Aorta (tissue), 5 donors: ENCODE results near the gene MT1X. TPM values are rescaled to one million over a fixed set of nuclear protein-coding genes. Genes with fewer than 3 reads are reported as not detected.

Source experiments
- ATAC-seq: fragments of 200-7000 bp; cut with Tn5 transposase; one replicate; pipeline ENCODE4 v1.9.1; 2022; ENCODE audit warnings: moderate library complexity; ENCODE audit not compliant: low FRiP score
- DNase-seq, 2 donors: peaks; one replicate each; pipeline ENCODE4 v3.0.0-alpha.2; 2020
- H3K27ac ChIP-seq, 2 donors: one replicate each; pipeline ENCODE4 v1.5.1; 2013; ENCODE audit warnings: low read length in 2 of 2, mild to moderate bottlenecking in 2 of 2, moderate library complexity in 2 of 2, control low read depth in 1 of 2, inconsistent platforms in 1 of 2, low read depth in 1 of 2
- H3K27me3 ChIP-seq, 2 donors: one replicate each; pipeline ENCODE4 v1.6.1; 2013; ENCODE audit warnings: control low read depth in 1 of 2, low read length in 1 of 2, mild to moderate bottlenecking in 1 of 2, moderate library complexity in 1 of 2; ENCODE audit not compliant: insufficient read depth in 2 of 2, control insufficient read depth in 1 of 2
- H3K36me3 ChIP-seq, 2 donors: one replicate each; pipeline ENCODE4 v1.6.1; 2013; ENCODE audit warnings: control low read depth in 1 of 2, low read length in 1 of 2, mild to moderate bottlenecking in 1 of 2; ENCODE audit not compliant: insufficient read depth in 2 of 2, control insufficient read depth in 1 of 2
- H3K4me1 ChIP-seq, 2 donors: one replicate each; pipeline ENCODE4 v1.6.1; 2013; ENCODE audit warnings: low read length in 2 of 2, control low read depth in 1 of 2, mild to moderate bottlenecking in 1 of 2, moderate library complexity in 1 of 2; ENCODE audit not compliant: insufficient read depth in 2 of 2, control insufficient read depth in 1 of 2
- H3K4me3 ChIP-seq, 2 donors: one replicate each; pipeline ENCODE4 v1.5.1; 2013; ENCODE audit warnings: low read length in 2 of 2, control low read depth in 1 of 2, mild to moderate bottlenecking in 1 of 2
- H3K9me3 ChIP-seq: one replicate; pipeline ENCODE4 v1.6.1; 2013; ENCODE audit warnings: mild to moderate bottlenecking, low read length; ENCODE audit not compliant: control insufficient read depth
- WGBS, 2 donors: extraction: QIAGEN DNeasy Blood & Tissue Kit; methylation state at CpG; one replicate each; pipeline ENCODE4 v1.1.7; 2013; 5-methylcytosine and 5-hydroxymethylcytosine counted together
- intact Hi-C, 2 donors: fragments of 100-400 bp; cut with DNase I; formaldehyde crosslinking; loops; one replicate each; pipeline versions ENCODE4 v1.14.2 to v1.15.0; 2022
- polyA plus RNA-seq, 2 donors: library from polyadenylated mRNA; stranded (reverse); fragments of 200-250 nt; gene quantifications; one replicate each; pipeline ENCODE4 v1.2.3, GENCODE V29; 2013
- total RNA-seq, 2 donors: library from RNA; stranded (reverse); fragmentation: NEBNext Ultra II Directional; extraction: Animal tissue kit (Norgen Biotek cat#: 25700); gene quantifications; one replicate each; pipeline ENCODE4 v1.2.1, GENCODE V29; 2021
- donor health status: healthy with polysubstance abuse.
- donor health status: Bipolar disorder and iron deficiency.
- donor health status: DM: no; HTN: no; CAD: no.
- donor health status: DM: no; HTN: no; CAD: no.
- donor health status: DM: yes; HTN: yes; CAD: no.

Gene MT1X
- total and polyA plus RNA-seq, 4 donors = 62.0 to 1,132 (median 418) TPM

DNA sequence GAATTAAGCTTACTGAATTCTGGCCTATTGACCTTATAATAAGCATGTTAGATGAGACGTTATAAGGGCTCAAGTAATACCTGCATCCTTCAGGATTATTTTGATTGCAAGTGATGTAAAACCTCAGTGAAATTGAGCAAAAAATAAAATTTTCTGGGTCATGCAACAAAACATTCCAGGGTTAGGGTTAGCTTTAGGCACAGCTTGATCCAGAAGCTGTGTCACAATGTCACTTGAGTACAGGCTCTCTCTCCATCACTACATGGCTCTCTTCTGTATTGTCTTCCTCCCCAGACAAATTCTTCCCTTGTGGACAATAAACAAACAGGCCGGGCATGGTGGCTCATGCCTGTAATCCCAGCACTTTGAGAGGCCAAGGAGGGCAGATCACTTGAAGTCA lies 44.0 kb downstream of the MT1X start:
- H3K27ac ChIP-seq = no peak overlapping the region
- no peaks in the 10 kb centered on the region for H3K36me3 ChIP-seq
- H3K4me1 ChIP-seq = no peaks in the 10 kb centered on the region
- no peaks in the 10 kb centered on the region for H3K9me3 ChIP-seq
- WGBS, 2 donors = 78 to 82% methylated on average over 2 of the region's 2 CpGs
- no peak for ATAC-seq
- intact Hi-C loops = loop anchor here in 1 of 2 donors (5.0 kb wide), 1 partner anchor 61 kb away; no protein-coding TSS in a partner anchor
- DNase-seq = no peak
- no peak overlapping the region for H3K4me3 ChIP-seq
- no peaks in the 10 kb centered on the region for H3K27me3 ChIP-seq

DNA sequence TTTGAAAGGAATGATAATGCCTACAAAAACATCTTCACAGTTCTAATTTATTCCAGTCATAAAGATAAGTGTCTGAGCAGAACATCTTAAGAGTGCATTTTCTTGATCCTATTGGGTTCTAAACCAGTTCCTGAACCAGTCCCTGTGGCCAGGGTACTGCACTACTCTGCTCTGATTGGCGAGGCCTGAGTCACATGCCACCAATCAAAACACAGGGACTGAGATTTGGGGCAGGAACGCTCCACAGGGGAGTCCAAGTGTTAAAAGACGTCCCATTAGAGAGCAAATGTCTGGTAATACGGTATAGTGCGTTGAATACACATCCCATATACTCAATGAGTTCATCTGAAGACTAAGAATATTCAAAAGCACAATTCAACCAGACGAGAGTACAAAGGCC lies 44.7 kb downstream of the MT1X start:
- no peak for ATAC-seq
- intact Hi-C loops = loop anchor here in 1 of 2 donors (5.0 kb wide), 1 partner anchor 60 kb away; no protein-coding TSS in a partner anchor
- H3K9me3 ChIP-seq = no peaks in the 10 kb centered on the region
- H3K27ac ChIP-seq = no peak overlapping the region
- H3K4me1 ChIP-seq = no peaks in the 10 kb centered on the region
- no peaks in the 10 kb centered on the region for H3K36me3 ChIP-seq
- H3K27me3 ChIP-seq = no peaks in the 10 kb centered on the region
- no peak for DNase-seq
- WGBS, 2 donors = 92 to 94% methylated on average over 6 of the region's 6 CpGs
- H3K4me3 ChIP-seq = no peak overlapping the region

DNA sequence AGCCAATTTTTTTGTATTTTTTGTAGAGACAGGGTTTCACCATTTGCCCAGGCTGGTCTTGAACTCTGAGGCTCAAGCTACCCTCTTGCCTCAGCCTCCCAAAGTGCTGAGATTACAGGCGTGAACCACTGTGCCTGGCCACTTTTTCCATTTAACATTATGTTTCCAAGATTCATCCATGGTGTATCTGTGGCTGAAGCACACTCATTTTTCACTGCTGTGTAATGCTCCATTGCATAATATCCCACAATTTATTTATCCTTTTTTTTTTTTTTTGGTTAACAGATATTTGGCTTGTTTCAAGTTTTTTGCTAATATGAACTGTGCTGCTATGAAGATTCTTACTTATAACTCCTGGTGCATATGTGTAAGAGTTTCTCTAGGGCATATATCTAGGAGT lies 45.8 kb downstream of the MT1X start:
- no peaks in the 10 kb centered on the region for H3K4me1 ChIP-seq
- no peak overlapping the region for H3K27ac ChIP-seq
- intact Hi-C loops = loop anchor here in 1 of 2 donors (5.0 kb wide), 1 partner anchor 59 kb away; no protein-coding TSS in a partner anchor
- DNase-seq = no peak
- no peak overlapping the region for H3K4me3 ChIP-seq
- 88 to 97% methylated on average over 1 of the region's 1 CpG for WGBS, 2 donors
- H3K27me3 ChIP-seq = no peaks in the 10 kb centered on the region
- no peak for ATAC-seq
- H3K9me3 ChIP-seq = no peaks in the 10 kb centered on the region
- no peaks in the 10 kb centered on the region for H3K36me3 ChIP-seq

DNA sequence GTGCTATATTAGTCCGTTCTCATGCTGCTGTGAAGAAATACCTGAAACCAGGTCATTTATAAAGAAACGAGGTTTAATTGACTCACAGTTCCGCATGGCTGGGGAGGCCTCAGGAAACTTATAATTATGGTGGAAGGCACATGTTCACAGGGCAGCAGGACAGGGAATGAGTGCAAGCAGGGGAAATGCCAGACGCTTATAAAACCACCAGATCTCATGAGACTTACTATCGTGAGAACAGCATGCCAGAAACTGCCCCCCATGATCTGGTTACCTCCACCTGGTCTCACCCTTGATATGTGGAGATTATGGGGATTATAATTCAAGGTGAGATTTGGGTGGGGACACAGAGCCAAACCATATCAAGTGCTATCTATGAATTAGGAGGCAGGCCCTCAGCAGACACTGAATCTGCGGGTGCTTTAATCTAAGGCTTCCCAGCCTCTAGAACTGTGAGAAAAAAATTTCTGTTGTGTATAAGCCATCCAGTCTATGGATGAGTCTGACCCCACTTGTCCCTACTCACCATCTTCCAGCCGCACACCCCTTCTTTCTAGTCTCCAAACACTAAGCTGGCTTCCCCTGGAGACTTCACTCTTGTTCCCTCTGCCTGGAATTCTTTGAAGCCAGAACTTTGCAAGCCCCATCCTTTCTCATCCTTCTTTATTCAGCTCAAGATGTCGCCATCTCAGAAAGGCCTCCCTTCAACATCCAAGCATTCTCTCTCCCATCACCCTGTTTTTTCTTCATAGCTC lies 46.9 kb downstream of the MT1X start:
- Histone ChIP-seq H3K36me3 (no peaks in the 10 kb centered on the region), H3K27ac (peak overlapping the region; percentile 59 to 81), H3K27me3 (no peaks in the 10 kb centered on the region), H3K4me1 (no peaks in the 10 kb centered on the region), H3K4me3 (peak overlapping the region; percentile 55 to 57), H3K9me3 (no peaks in the 10 kb centered on the region)
- intact Hi-C loops = loop anchor here in 1 of 2 donors (5.0 kb wide), 1 partner anchor 58 kb away; no protein-coding TSS in a partner anchor
- WGBS, 2 donors = 40 to 44% methylated on average over 8 of the region's 8 CpGs
- DNase-seq (no peak), ATAC-seq (no peak)

DNA sequence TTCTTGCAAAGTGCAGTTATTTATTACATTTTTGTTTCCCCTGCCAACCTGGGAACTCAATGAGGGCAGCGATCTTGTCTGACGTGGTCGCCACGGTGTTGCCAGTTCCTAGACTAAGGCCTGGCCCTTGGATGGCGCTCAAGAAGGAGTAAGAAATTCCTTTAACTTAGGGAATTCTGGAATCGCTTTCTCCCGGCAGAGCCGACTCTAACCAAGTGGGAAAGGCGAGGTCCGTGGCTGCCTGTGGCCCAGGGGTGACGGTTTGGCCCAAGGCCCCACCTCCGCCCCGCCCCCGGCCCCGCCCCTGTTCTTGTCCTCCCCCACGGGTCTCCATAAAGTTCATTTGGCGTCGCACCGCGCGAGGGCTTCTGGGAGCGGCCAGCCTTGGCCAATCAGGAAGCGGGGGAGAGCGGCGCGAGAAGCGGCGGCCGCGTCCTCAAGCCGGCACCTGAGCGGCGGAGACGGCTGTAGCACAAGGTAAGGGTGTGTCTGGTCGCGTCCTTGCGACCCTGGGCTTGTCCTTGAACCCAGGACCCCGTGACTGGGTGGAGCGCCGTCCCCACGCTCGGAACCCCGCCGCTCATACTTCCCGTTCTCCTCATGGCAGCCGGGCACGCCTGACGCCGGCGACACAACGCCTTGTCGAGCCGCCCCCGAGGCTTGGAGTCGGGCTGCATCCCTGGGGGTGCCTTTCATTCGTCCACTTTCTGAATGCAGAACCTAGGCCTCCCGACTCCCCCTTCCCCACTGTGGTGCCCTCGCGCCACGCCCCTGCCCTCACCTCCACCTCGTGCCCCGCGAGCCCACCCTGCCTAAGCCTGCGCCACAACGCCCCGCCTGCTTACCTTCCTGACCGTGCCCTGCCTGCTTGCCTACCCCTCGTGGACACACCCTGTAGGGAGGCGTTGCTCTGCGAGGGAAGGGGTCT lies 47.7 kb downstream of the MT1X start, which contains the start of gene NUP93:
Gene NUP93, plus strand, starts transcription at position 395 of the 928 bp plus-strand sequence. CDS start 18,119 bp downstream, outside the sequence.
- DNase-seq (peak; percentile 96 to 97), ATAC-seq (peak; percentile 97)
- Histone ChIP-seq H3K4me1 (no peaks in the 10 kb centered on the region), H3K27me3 (no peaks in the 10 kb centered on the region), H3K4me3 (peak within 1 kb of the TSS; percentile 57 to 59), H3K27ac (peak within 1 kb of the TSS; percentile 59 to 81), H3K9me3 (no peaks in the 10 kb centered on the region), H3K36me3 (no peaks in the 10 kb centered on the region)
- 0% methylated on average over 61 to 70 of the region's 70 CpGs for WGBS, 2 donors
- intact Hi-C loops = loop anchor here in 1 of 2 donors (5.0 kb wide), 1 partner anchor 57 kb away; no protein-coding TSS in a partner anchor

DNA sequence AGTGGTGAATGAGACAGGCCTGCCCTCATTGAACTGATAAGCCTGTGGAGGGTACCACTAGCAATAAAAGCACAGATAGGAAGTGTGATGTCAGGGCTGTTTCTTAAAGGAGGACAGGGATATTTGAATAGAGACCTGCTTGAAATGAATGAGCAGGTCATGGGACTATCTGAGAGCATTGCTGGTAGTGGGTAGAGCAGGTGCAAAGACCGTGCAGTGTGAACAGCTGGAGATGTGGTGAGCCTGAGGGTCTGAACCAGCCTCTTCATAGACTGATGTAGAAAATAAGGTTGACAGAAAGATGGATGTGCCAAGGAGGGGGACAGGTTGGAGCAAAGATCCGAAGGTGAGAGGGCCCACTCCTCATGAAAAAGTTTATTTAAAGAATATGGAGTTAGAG lies 50.1 kb downstream of the MT1X start:
- ATAC-seq (no peak), DNase-seq (no peak)
- H3K9me3 ChIP-seq = no peaks in the 10 kb centered on the region
- H3K27ac ChIP-seq = no peak overlapping the region
- H3K4me3 ChIP-seq = no peak overlapping the region
- H3K36me3 ChIP-seq = no peaks in the 10 kb centered on the region
- intact Hi-C loops = no loop called here
- no peaks in the 10 kb centered on the region for H3K4me1 ChIP-seq
- H3K27me3 ChIP-seq = no peaks in the 10 kb centered on the region
- WGBS, 2 donors = 87 to 91% methylated on average over 2 of the region's 2 CpGs

DNA sequence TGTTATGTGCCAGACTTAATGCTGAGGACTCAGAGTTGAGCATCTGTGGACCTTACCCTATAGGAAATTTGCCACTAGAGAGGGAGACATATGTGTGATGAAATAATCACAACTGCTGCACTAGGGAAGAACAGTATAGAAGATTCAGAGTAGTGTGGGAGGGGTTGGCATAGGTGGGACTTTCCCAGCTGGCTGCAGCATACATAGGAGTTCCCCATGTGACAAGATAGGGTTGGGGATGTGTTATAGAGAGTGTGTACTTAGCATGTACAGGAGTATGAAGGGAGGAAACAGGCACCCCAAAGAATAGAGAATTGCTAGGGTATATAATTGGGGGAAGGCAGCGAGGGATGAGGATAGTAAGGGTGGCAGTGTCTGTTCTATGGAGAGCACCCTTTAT lies 50.6 kb downstream of the MT1X start:
- intact Hi-C loops = no loop called here
- 96 to 100% methylated on average over 1 of the region's 1 CpG for WGBS, 2 donors
- DNase-seq = no peak

More for the DNA sequence above, 50.6 kb downstream of the MT1X start:
- Histone ChIP-seq H3K9me3 (no peaks in the 10 kb centered on the region), H3K4me3 (no peak overlapping the region), H3K36me3 (no peaks in the 10 kb centered on the region), H3K4me1 (no peaks in the 10 kb centered on the region), H3K27ac (no peak overlapping the region), H3K27me3 (no peaks in the 10 kb centered on the region)
- no peak for ATAC-seq
